H9 (cell line): ENCODE measurements around the gene PCNX4. TPM values are rescaled to one million over a fixed set of nuclear protein-coding genes. Genes with fewer than 3 reads are reported as not detected.

Experiments used
- DNase-seq: peaks from one replicate; pipeline ENCODE4 v3.0.0-alpha.2; 2017
- H2AFZ ChIP-seq: one replicate; pipeline ENCODE4 v1.6.1; 2013; ENCODE audit warnings: mild to moderate bottlenecking, low read length, control low read depth, moderate library complexity
- H2AK5ac ChIP-seq: 2 replicates; pipeline ENCODE4 v1.6.1; 2013; ENCODE audit warnings: low read length, control low read depth, mixed read lengths; ENCODE audit not compliant: insufficient read length
- H2BK120ac ChIP-seq: one replicate; pipeline ENCODE4 v1.6.1; 2013; ENCODE audit warnings: low read depth, mild to moderate bottlenecking, low read length, control low read depth, inconsistent platforms; ENCODE audit not compliant: poor library complexity, severe bottlenecking
- H2BK12ac ChIP-seq: 2 replicates; pipeline ENCODE4 v1.6.1; 2013; ENCODE audit warnings: low read length, control low read depth, mixed read lengths, low read depth; ENCODE audit not compliant: insufficient read length
- H2BK15ac ChIP-seq: 2 replicates; pipeline ENCODE4 v1.6.1; 2013; ENCODE audit warnings: low read depth, low read length, control low read depth
- H2BK20ac ChIP-seq: one replicate; pipeline ENCODE4 v1.6.1; 2013; ENCODE audit warnings: low read depth, mild to moderate bottlenecking, low read length, control low read depth, inconsistent platforms; ENCODE audit not compliant: poor library complexity, severe bottlenecking
- H2BK5ac ChIP-seq: 2 replicates; pipeline ENCODE4 v1.6.1; 2013; ENCODE audit warnings: low read length, control low read depth, mixed read lengths; ENCODE audit not compliant: insufficient read length
- H3K14ac ChIP-seq: 2 replicates; pipeline ENCODE4 v1.6.1; 2013; ENCODE audit warnings: low read length, control low read depth; ENCODE audit not compliant: insufficient read depth
- H3K18ac ChIP-seq: 2 replicates; pipeline ENCODE4 v1.6.1; 2013; ENCODE audit warnings: low read depth, mild to moderate bottlenecking, mixed read lengths, low read length, control low read depth; ENCODE audit not compliant: insufficient read length
- H3K23ac ChIP-seq: 2 replicates; pipeline ENCODE4 v1.6.1; 2013; ENCODE audit warnings: low read length, control low read depth, mixed read lengths, low read depth; ENCODE audit not compliant: insufficient read length
- H3K23me2 ChIP-seq: 2 replicates; pipeline ENCODE4 v1.6.1; 2013; ENCODE audit warnings: low read depth, mild to moderate bottlenecking, mixed read lengths, low read length, control low read depth; ENCODE audit not compliant: insufficient read length, poor library complexity, severe bottlenecking
- H3K27ac ChIP-seq: 2 replicates; pipeline ENCODE4 v1.5.1; 2013; ENCODE audit warnings: low read length, control low read depth, mixed read lengths, low read depth; ENCODE audit not compliant: insufficient read length
- H3K27me3 ChIP-seq: 2 replicates; pipeline ENCODE4 v1.6.1; 2013; ENCODE audit warnings: low read length, control low read depth, inconsistent platforms; ENCODE audit not compliant: insufficient read depth
- H3K4ac ChIP-seq: 2 replicates; pipeline ENCODE4 v1.6.1; 2013; ENCODE audit warnings: low read depth, mild to moderate bottlenecking, control low read depth, inconsistent platforms, low read length, moderate library complexity
- H3K4me1 ChIP-seq: 2 replicates; pipeline ENCODE4 v1.6.1; 2013; ENCODE audit warnings: low read length, control low read depth, inconsistent platforms; ENCODE audit not compliant: insufficient read depth
- H3K4me2 ChIP-seq: 2 replicates; pipeline ENCODE4 v1.6.1; 2013; ENCODE audit warnings: low read length, control low read depth, mixed read lengths; ENCODE audit not compliant: insufficient read length, insufficient read depth
- H3K56ac ChIP-seq: 2 replicates; pipeline ENCODE4 v1.6.1; 2013; ENCODE audit warnings: low read depth, mild to moderate bottlenecking, mixed read lengths, low read length, control low read depth; ENCODE audit not compliant: insufficient read length
- H3K79me1 ChIP-seq: 2 replicates; pipeline ENCODE4 v1.6.1; 2013; ENCODE audit warnings: low read depth, mild to moderate bottlenecking, moderate library complexity, low read length, control low read depth, inconsistent platforms; ENCODE audit not compliant: insufficient read depth, poor library complexity, severe bottlenecking
- H3K79me2 ChIP-seq: 2 replicates; pipeline ENCODE4 v1.6.1; 2013; ENCODE audit warnings: low read length, control low read depth, inconsistent platforms; ENCODE audit not compliant: insufficient read depth
- H3K9ac ChIP-seq: 2 replicates; pipeline ENCODE4 v1.6.1; 2013; ENCODE audit warnings: low read length, control low read depth, mixed read lengths; ENCODE audit not compliant: insufficient read length; ENCODE audit errors: extremely low read depth
- H3K9me3 ChIP-seq: one replicate; pipeline ENCODE4 v1.6.1; 2013; ENCODE audit warnings: low read depth, low read length, inconsistent platforms; ENCODE audit not compliant: control insufficient read depth
- H3T11ph ChIP-seq: one replicate; pipeline ENCODE4 v1.6.1; 2013; ENCODE audit warnings: mild to moderate bottlenecking, low read length, control low read depth, inconsistent platforms
- H4K20me1 ChIP-seq: one replicate; pipeline ENCODE4 v1.6.1; 2013; ENCODE audit not compliant: control insufficient read depth, insufficient read length, insufficient read depth
- H4K5ac ChIP-seq: 2 replicates; pipeline ENCODE4 v1.6.1; 2013; ENCODE audit warnings: low read depth, mild to moderate bottlenecking, mixed read lengths, low read length, control low read depth; ENCODE audit not compliant: insufficient read length
- H4K8ac ChIP-seq: replicated peaks from 2 replicates; pipeline ENCODE4 v1.6.1; 2013; ENCODE audit warnings: low read length, control low read depth, mixed read lengths, low read depth; ENCODE audit not compliant: insufficient read length
- H4K91ac ChIP-seq: 2 replicates; pipeline ENCODE4 v1.6.1; 2013; ENCODE audit warnings: low read depth, mild to moderate bottlenecking, moderate library complexity, mixed read lengths, low read length, control low read depth; ENCODE audit not compliant: insufficient read length
- H3K27ac Mint-ChIP-seq, 3 experiments: 2 replicates in 2 of 3; 3 replicates in 1 of 3; pipeline ENCODE4 v1.8.0; 2020 to 2021; ENCODE audit warnings: mixed read lengths in 3 of 3, mild to moderate bottlenecking in 1 of 3, moderate library complexity in 1 of 3
- H3K27me3 Mint-ChIP-seq: 2 replicates; pipeline ENCODE4 v1.8.0; 2021; ENCODE audit warnings: low read depth, mild to moderate bottlenecking, moderate library complexity, mixed read lengths
- H3K36me3 Mint-ChIP-seq, 3 experiments: 2 replicates in 2 of 3; 3 replicates in 1 of 3; pipeline ENCODE4 v1.8.0; 2020 to 2021; ENCODE audit warnings: low read depth in 3 of 3, mixed read lengths in 3 of 3; ENCODE audit not compliant: insufficient read depth in 1 of 3
- H3K4me1 Mint-ChIP-seq, 2 experiments: 2 replicates each; pipeline ENCODE4 v1.8.0; 2020; ENCODE audit warnings: mixed read lengths in 2 of 2
- H3K4me3 Mint-ChIP-seq, 2 experiments: 2 replicates in 1 of 2; 3 replicates in 1 of 2; pipeline ENCODE4 v1.8.0; 2020 to 2021; ENCODE audit warnings: mild to moderate bottlenecking in 2 of 2, mixed read lengths in 2 of 2, moderate library complexity in 1 of 2
- H3K9me3 Mint-ChIP-seq, 2 experiments: 2 replicates in 1 of 2; 3 replicates in 1 of 2; pipeline ENCODE4 v1.8.0; 2020; ENCODE audit warnings: mild to moderate bottlenecking in 2 of 2, mixed read lengths in 2 of 2, moderate library complexity in 1 of 2
- WGBS: extraction: QIAGEN DNeasy Blood & Tissue Kit; methylation state at CpG from one replicate; pipeline ENCODE4 v1.1.7; 2013; ENCODE audit warnings: missing lambda C conversion rate, low lambda C conversion rate, mixed read lengths; ENCODE audit not compliant: insufficient read length; ENCODE audit errors: extremely low coverage; 5-methylcytosine and 5-hydroxymethylcytosine counted together
- total RNA-seq: library from RNA; stranded (reverse); gene quantifications from 2 replicates; pipeline ENCODE4 v1.2.1, GENCODE V29; 2021
- TF ChIP-seq, protein P1 (sequence below): fragments of 200-600 bp; sonication (generic); conservative IDR thresholded peaks from 3 replicates; pipeline ENCODE4 v1.8.0; 2021; ENCODE audit warnings: antibody characterized with exemption, mild to moderate bottlenecking

Gene PCNX4
- total RNA-seq, 1 experiment from 2014 or later: 40.0 TPM

- H2BK15ac ChIP-seq: no peak overlapping the region
- no peak overlapping the region for H2AK5ac ChIP-seq
- H4K20me1 ChIP-seq: no peaks in the 10 kb centered on the region
- no peak overlapping the region for H4K91ac ChIP-seq
- H2BK5ac ChIP-seq: no peak overlapping the region
- no peak overlapping the region for H3K23ac ChIP-seq
- H3K9me3 ChIP-seq: no peaks in the 10 kb centered on the region
- H3K18ac ChIP-seq: no peak overlapping the region
- H3K4me2 ChIP-seq: no peak overlapping the region
- H3K9ac ChIP-seq: no peak overlapping the region
- H2BK12ac ChIP-seq: no peak overlapping the region
- no CpG with 5 or more reads among the region's 1 CpG for WGBS
- no peaks in the 10 kb centered on the region for H3K23me2 ChIP-seq
- H3K9me3 Mint-ChIP-seq: peaks cover 2 to 3% of the 10 kb centered on the region in 2 experiments; a peak in 1 of 5 replicates
- peaks cover 4 to 12% of the 10 kb centered on the region in 2 experiments for H3K4me1 Mint-ChIP-seq
- no peak overlapping the region for H4K5ac ChIP-seq
- H2BK20ac ChIP-seq: no peak overlapping the region
- H3K4me1 ChIP-seq: no peaks in the 10 kb centered on the region
- H3K56ac ChIP-seq: no peak overlapping the region
- H3K27me3 ChIP-seq: no peaks in the 10 kb centered on the region; the same call in 1 of the 2 replicates
- H2AFZ ChIP-seq: no peak overlapping the region
- no peaks in the 10 kb centered on the region for H3K79me2 ChIP-seq
- H3T11ph ChIP-seq: no peak overlapping the region
- H4K8ac ChIP-seq: no peak overlapping the region
- no peaks in the 10 kb centered on the region; the same call in 1 of the 2 replicates for H3K27me3 Mint-ChIP-seq
- H2BK120ac ChIP-seq: no peak overlapping the region
- H3K14ac ChIP-seq: no peak overlapping the region
- H3K79me1 ChIP-seq: no peaks in the 10 kb centered on the region
- TF ChIP-seq, protein P1, sequence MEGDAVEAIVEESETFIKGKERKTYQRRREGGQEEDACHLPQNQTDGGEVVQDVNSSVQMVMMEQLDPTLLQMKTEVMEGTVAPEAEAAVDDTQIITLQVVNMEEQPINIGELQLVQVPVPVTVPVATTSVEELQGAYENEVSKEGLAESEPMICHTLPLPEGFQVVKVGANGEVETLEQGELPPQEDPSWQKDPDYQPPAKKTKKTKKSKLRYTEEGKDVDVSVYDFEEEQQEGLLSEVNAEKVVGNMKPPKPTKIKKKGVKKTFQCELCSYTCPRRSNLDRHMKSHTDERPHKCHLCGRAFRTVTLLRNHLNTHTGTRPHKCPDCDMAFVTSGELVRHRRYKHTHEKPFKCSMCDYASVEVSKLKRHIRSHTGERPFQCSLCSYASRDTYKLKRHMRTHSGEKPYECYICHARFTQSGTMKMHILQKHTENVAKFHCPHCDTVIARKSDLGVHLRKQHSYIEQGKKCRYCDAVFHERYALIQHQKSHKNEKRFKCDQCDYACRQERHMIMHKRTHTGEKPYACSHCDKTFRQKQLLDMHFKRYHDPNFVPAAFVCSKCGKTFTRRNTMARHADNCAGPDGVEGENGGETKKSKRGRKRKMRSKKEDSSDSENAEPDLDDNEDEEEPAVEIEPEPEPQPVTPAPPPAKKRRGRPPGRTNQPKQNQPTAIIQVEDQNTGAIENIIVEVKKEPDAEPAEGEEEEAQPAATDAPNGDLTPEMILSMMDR: no peak
- H3K27ac ChIP-seq: no peak overlapping the region
- H3K4me3 Mint-ChIP-seq: no peak overlapping the region
- no peak for DNase-seq
- no peak overlapping the region for H3K27ac Mint-ChIP-seq
- H3K36me3 Mint-ChIP-seq: no peaks in the 10 kb centered on the region
- no peak overlapping the region for H3K4ac ChIP-seq
These were observed 87.1 kb downstream of the PCNX4 start for GRCh38 chr14:60178820-60179219.
